Activated naive CD4-positive, alpha-beta T cell treated with anti-CD3 and anti-CD28 coated beads, Interleukin-2, amount 10 ng/mL, durations not matched to agents 7 days and 5 days (primary cell): ENCODE measurements around the gene SPANXN2.
"Not testable (repeated sequence)": the region's sequence is repeated elsewhere in the genome, so short reads cannot be mapped to it uniquely, and the experiment has no call there.

Experiments used
- CTCF ChIA-PET: fragments of 350-600 bp; sonication (Branson Sonifier 250); formaldehyde crosslinking; loops from one replicate; lab custom pipeline; 2021; ENCODE audit warnings: antibody characterized with exemption; lab: Charles Lee
- DNase-seq: peaks from one replicate; pipeline ENCODE4 v3.0.0-alpha.2; 2020
- H3K27ac Mint-ChIP-seq: one replicate; pipeline ENCODE4 v1.8.0; 2021; ENCODE audit warnings: mild to moderate bottlenecking, moderate library complexity, mixed read lengths
- H3K27me3 Mint-ChIP-seq: one replicate; pipeline ENCODE4 v1.8.0; 2021; ENCODE audit warnings: mild to moderate bottlenecking, mixed read lengths
- H3K36me3 Mint-ChIP-seq: one replicate; pipeline ENCODE4 v1.8.0; 2021; ENCODE audit warnings: mixed read lengths
- H3K4me1 Mint-ChIP-seq: one replicate; pipeline ENCODE4 v1.8.0; 2021; ENCODE audit warnings: mixed read lengths
- H3K4me3 Mint-ChIP-seq: one replicate; pipeline ENCODE4 v1.8.0; 2021; ENCODE audit warnings: mild to moderate bottlenecking, moderate library complexity, mixed read lengths
- H3K9me3 Mint-ChIP-seq: one replicate; pipeline ENCODE4 v1.8.0; 2021; ENCODE audit warnings: mixed read lengths

The SPANXN2 gene, protein sequence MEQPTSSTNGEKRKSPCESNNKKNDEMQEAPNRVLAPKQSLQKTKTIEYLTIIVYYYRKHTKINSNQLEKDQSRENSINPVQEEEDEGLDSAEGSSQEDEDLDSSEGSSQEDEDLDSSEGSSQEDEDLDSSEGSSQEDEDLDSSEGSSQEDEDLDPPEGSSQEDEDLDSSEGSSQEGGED

DNA sequence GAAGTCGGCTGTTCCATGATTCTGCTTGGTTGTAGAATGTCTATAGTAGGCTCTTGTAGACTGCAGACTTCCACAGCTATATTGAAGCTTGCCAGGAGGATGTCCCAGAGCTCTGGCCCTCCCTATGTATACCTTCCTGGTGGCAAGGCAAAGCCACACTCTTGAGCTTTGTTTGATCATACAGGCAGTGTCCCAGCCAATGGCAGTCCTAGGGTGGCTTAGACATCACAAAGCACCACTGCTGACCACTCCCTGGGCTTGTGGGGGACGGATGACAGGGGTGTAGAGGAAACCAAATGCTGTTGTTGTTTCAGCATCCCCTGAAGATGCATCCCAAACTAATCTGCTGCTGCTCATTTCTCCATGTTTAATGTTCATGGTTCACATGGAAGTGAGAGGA, at the start of gene SPANXN2:
Gene SPANXN2, minus strand, starts transcription at position 101 of the 400 bp plus-strand sequence. Its CDS starts 84 bp downstream, at position 17.
- CTCF ChIA-PET, H3K27ac Mint-ChIP-seq, DNase-seq, H3K4me3 Mint-ChIP-seq, H3K27me3 Mint-ChIP-seq, H3K4me1 Mint-ChIP-seq, H3K36me3 Mint-ChIP-seq: not testable (repeated sequence)
- H3K9me3 Mint-ChIP-seq = peaks cover 21% of the 10 kb centered on the region

DNA sequence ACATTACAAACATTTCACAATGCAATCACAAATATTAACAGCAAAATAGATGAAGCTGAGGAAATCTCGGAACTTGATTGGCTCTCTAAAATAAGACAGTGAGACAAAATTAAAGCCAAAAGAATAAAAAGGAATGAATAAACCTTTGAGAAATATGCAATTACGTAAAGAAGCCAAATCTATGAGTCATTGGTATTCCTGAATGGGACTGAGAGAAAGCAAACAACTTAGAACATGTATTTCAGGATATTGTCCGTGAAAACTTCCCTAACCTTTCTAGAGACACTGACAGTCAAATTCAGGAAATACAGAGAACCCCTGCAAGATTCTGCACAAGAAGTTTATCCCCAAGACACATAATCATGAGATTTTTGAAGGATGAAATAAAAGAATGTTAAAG, 48.4 kb upstream of the SPANXN2 start:
- Mint-ChIP-seq H3K27me3 (no peaks in the 10 kb centered on the region), H3K36me3 (no peaks in the 10 kb centered on the region), H3K4me1 (no peaks in the 10 kb centered on the region), H3K9me3 (peaks cover 6% of the 10 kb centered on the region), H3K27ac (no peak overlapping the region), H3K4me3 (no peak overlapping the region)
- DNase-seq = no peak
- CTCF ChIA-PET = no interaction called here

DNA sequence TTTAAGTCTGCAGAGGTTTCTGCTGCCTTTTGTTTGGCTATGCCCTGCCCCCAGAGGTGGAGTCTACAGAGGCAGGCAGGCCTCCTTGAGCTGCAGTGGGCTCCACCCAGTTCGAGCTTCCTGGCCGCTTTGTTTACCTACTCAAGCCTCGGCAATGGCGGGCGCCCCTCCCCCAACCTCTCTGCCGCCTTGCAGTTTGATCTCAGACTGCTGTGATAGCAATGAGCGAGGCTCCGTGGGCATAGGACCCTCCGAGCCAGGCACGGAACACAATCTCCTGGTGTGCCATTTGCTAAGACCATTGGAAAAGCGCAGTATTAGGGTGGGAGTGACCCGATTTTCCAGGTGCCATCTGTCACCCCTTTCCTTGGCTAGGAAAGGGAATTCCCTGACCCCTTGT, 47.2 kb upstream of the SPANXN2 start:
- H3K27ac Mint-ChIP-seq, H3K36me3 Mint-ChIP-seq, H3K9me3 Mint-ChIP-seq, H3K27me3 Mint-ChIP-seq, H3K4me3 Mint-ChIP-seq, CTCF ChIA-PET, DNase-seq, H3K4me1 Mint-ChIP-seq: not testable (repeated sequence)

DNA sequence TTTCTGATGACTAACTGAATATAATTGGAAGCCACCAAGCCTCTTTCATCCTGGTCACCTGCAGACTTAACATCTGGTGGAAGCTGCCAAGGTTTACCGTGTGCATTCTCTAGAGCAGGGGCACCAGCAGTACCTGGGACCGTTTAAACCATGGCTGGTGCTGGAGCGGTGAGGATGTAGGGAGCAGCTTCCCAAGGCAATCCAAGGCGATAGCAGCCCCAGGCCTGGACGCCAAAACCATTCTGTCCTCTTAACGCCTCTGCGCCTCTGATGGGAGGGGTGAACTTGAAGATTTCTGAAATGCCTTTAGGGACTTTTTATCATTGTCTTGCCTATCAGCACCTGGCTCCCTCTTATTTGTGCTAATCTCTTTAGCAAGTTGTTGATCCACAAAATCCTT, 37.3 kb upstream of the SPANXN2 start:
- Mint-ChIP-seq H3K4me3 (no peak overlapping the region), H3K36me3 (no peaks in the 10 kb centered on the region), H3K27ac (no peak overlapping the region), H3K27me3 (no peaks in the 10 kb centered on the region), H3K4me1 (no peaks in the 10 kb centered on the region), H3K9me3 (peaks cover 3% of the 10 kb centered on the region)
- no peak for DNase-seq
- CTCF ChIA-PET = no interaction called here

DNA sequence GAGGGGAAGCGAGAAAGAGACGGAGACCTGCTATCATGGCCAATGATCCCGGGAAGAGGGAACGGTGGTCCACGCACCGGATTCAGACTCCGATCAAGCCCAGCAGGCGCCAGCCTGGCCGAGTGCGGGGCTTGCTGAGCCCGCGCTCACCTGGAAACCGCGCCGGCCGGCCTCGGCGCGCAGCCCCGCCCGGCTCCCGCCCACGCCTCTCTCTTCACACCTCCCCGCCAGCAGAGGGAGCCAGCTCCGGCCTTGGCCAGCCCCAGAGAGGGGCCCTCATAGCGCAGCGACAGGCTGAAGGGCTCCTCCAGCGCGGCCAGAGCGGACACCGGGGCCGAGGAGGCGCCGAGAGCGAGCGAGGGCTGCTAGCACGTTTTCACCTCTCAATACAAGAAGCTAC, 36.8 kb upstream of the SPANXN2 start:
- no peak overlapping the region for H3K27ac Mint-ChIP-seq
- CTCF ChIA-PET = no interaction called here
- H3K9me3 Mint-ChIP-seq = peaks cover 3% of the 10 kb centered on the region
- no peaks in the 10 kb centered on the region for H3K36me3 Mint-ChIP-seq
- no peak overlapping the region for H3K4me3 Mint-ChIP-seq
- no peaks in the 10 kb centered on the region for H3K4me1 Mint-ChIP-seq
- H3K27me3 Mint-ChIP-seq = no peaks in the 10 kb centered on the region
- no peak for DNase-seq

DNA sequence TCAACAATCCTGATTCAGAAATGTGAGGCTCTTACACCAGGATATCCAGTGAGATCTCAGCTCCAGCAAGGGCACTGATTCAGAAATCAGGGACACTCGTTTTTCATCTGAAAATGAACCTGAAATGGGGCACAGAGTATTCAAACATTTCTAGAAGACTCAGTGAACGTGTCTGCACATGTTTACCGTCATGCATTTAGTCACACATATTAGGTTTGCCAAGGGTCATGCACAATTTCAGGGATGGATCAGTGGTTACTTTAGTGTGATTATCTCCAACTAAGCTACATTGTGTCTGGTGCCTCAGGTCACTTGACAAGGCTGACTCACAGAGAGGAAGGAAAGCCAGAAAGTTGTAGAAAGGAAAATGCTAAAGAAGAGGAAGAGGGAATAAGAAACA, 33.6 kb upstream of the SPANXN2 start:
- Mint-ChIP-seq H3K27ac (no peak overlapping the region), H3K4me1 (no peaks in the 10 kb centered on the region)
- CTCF ChIA-PET = no interaction called here

DNA sequence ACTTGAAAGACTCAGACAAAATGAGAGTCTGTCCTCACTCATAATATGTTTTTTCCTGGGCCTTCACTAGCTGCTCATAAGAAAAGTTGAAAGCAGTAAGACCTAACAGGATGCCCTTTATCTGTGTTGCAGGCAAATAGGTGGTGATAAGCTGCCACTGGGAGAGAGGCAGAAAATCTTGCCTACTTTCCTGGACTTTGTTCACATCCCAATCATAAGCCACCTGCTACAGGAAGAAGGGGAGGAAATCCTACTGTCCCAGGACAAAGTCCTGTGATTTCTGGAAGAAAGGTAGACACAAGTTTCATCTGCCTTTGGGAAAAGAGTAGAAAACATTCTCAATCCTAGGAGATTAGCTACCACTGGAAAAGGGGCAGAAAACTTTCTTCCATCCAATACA, 13.3 kb upstream of the SPANXN2 start:
- no peaks in the 10 kb centered on the region for H3K36me3 Mint-ChIP-seq
- CTCF ChIA-PET = no interaction called here
- H3K4me1 Mint-ChIP-seq = no peaks in the 10 kb centered on the region
- H3K27ac Mint-ChIP-seq = no peak overlapping the region
- no peaks in the 10 kb centered on the region for H3K27me3 Mint-ChIP-seq
- no peak for DNase-seq
- H3K4me3 Mint-ChIP-seq = no peak overlapping the region
- no peaks in the 10 kb centered on the region for H3K9me3 Mint-ChIP-seq

More for the DNA sequence above, 33.6 kb upstream of the SPANXN2 start:
- DNase-seq = no peak
- H3K4me3 Mint-ChIP-seq = no peak overlapping the region
- peaks cover 5% of the 10 kb centered on the region for H3K9me3 Mint-ChIP-seq
- H3K27me3 Mint-ChIP-seq = no peaks in the 10 kb centered on the region
- no peaks in the 10 kb centered on the region for H3K36me3 Mint-ChIP-seq

DNA sequence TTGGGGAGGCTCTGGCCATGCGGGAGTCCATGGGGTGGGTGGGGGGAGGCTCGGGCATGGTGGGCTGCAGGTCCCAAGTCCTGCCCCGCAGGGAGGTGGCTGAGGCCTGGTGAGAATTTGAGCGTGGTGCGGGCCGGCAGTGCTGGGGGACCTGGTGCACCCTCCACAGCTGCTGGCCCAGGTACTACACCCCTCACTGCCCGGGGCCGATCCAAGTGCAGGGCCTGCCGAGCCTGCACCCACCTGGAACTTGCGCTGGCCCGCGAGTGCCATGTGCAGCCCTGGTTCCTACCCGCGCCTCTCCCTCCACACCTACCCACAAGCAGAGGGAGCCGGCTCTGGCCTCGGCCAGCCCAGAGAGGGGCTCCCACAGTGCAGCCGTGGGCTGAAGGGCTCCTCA, 5.7 kb upstream of the SPANXN2 start:
- Mint-ChIP-seq H3K4me3 (no peak overlapping the region), H3K36me3 (no peaks in the 10 kb centered on the region), H3K27ac (no peak overlapping the region), H3K9me3 (peaks cover 6% of the 10 kb centered on the region), H3K4me1 (no peaks in the 10 kb centered on the region), H3K27me3 (no peaks in the 10 kb centered on the region)
- no peak for DNase-seq
- CTCF ChIA-PET = no interaction called here

DNA sequence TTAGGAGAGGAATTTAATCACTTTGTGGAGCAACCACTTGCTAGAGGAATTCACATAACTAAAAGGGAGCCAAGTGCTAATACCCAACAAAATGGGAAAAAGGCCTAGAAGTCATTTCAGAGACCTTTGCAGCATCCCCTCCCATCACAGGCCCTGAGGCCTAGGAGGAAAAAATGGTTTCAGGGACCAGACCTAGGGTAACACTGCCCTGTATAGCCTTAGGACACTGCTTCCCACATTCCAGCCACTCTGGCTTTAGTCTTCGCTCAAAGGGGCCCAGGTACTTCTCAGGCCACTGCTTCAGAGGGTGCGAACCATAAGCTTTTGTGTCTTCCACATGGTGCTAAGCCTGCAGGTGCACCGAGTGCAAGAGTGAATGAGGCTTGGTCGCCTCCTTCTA, 19.1 kb downstream of the SPANXN2 start:
- Mint-ChIP-seq H3K27me3 (no peaks in the 10 kb centered on the region), H3K36me3 (no peaks in the 10 kb centered on the region), H3K4me3 (no peak overlapping the region), H3K27ac (no peak overlapping the region), H3K9me3 (peaks cover 16% of the 10 kb centered on the region), H3K4me1 (no peaks in the 10 kb centered on the region)
- DNase-seq = no peak
- CTCF ChIA-PET = no interaction called here

DNA sequence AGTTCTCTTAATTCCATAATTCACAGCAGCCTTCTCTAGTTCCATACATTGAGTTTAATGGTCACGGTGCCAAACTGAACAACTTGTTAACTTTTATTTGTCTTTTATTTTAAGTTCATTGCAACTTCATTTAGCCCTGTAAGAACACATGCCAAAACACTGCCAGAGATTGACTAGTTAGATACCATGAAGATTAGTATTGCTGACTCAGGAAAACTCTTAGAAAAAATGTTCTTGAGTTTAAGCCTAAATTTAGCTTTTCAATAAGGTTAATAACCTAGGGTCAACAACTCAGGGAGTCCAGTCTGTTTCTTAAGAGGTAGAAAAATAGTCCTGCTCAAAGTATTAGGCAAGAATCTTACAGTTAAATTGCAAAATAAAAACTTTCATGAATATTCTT, 25.7 kb downstream of the SPANXN2 start:
- CTCF ChIA-PET = no interaction called here
- H3K27ac Mint-ChIP-seq = no peak overlapping the region
- H3K27me3 Mint-ChIP-seq = no peaks in the 10 kb centered on the region
- H3K36me3 Mint-ChIP-seq = no peaks in the 10 kb centered on the region
- DNase-seq = no peak
- H3K9me3 Mint-ChIP-seq = peaks cover 3% of the 10 kb centered on the region
- no peaks in the 10 kb centered on the region for H3K4me1 Mint-ChIP-seq
- H3K4me3 Mint-ChIP-seq = no peak overlapping the region

DNA sequence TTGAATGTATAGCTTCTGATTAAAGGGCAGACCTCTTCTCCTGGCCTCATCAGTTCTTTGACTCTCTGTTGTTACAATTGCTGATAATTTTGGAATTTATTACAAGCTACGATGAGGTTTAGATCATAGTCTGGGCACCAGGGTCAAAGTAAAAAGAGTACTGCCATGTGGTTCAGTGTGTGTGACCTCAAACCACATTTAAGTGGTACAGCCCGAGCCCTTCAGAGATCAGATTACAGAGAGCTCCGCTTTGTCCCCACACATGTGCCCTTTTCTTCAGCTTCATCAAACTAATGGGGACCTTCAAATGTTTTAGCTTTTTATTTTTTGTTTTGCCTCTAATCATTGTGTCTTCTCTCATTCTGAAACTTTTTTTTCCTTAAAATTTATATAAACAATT, 37.1 kb downstream of the SPANXN2 start:
- H3K27me3 Mint-ChIP-seq = no peaks in the 10 kb centered on the region
- no peaks in the 10 kb centered on the region for H3K36me3 Mint-ChIP-seq
- no peak overlapping the region for H3K27ac Mint-ChIP-seq
- CTCF ChIA-PET = no interaction called here
- no peaks in the 10 kb centered on the region for H3K4me1 Mint-ChIP-seq
- H3K4me3 Mint-ChIP-seq = no peak overlapping the region
- DNase-seq = no peak
- H3K9me3 Mint-ChIP-seq = peaks cover 11% of the 10 kb centered on the region

DNA sequence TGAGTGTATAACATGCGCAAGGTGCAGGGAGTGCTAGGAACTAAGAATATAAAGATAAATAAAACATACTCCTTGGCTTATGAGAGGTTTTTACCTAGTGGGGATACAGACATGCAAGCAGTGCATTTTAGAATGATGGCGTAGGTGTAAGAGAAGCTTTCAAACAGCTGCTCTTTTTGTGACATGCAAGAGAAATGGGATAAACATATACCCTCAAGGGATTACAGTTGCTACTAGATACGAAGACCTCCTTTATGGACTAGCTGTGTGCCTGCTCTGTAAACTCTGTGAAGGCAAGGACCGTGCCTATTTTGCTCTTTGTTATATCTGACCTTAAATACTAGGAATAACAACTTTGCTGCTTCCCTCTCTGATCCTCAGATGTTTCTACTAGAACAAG, 45.6 kb downstream of the SPANXN2 start:
- Mint-ChIP-seq H3K4me3 (no peak overlapping the region), H3K9me3 (peaks cover 1% of the 10 kb centered on the region), H3K27ac (no peak overlapping the region), H3K4me1 (no peaks in the 10 kb centered on the region), H3K36me3 (no peaks in the 10 kb centered on the region), H3K27me3 (no peaks in the 10 kb centered on the region)
- CTCF ChIA-PET = no interaction called here
- DNase-seq = no peak

DNA sequence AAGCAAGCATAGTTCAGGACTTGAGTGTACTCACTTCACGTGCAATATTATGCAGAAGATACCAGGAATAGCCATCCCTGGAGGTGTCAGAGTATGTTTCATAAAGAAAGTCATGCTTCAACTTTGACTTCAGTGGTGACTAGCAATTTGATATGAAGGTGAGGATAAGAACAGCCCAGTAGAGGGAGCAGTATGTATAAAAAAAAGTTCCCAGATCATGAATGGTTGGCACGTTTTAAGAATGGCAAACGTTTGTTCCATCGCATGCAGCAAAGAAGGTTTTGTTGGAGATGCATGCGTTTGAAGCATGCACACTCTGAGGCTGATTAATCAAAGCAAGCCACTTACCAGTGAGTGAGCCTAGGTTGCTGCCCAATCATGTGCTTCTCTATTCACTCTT, 51.2 kb downstream of the SPANXN2 start:
- no peaks in the 10 kb centered on the region for H3K9me3 Mint-ChIP-seq
- CTCF ChIA-PET = no interaction called here
- H3K4me3 Mint-ChIP-seq = no peak overlapping the region
- no peak for DNase-seq
- no peaks in the 10 kb centered on the region for H3K36me3 Mint-ChIP-seq
- H3K4me1 Mint-ChIP-seq = no peaks in the 10 kb centered on the region
- no peaks in the 10 kb centered on the region for H3K27me3 Mint-ChIP-seq
- H3K27ac Mint-ChIP-seq = no peak overlapping the region

DNA sequence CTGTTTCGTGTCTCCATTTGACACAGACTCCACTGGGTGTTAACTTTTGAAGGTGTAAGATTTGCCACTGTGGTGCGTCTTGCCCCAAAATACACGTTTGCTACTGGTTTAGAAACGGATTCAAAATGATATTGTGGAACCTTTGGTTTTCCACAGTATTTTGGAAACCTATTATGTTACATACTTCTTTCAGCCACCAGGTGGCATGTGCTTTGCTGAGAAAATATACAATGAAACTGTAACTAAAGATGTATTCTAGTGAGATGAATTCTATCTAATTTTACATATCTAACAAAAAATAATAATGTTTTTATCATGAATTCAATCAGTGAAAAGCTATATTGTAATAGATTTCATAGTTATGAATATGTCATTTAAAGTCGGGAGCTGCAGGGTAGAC, 56.2 kb downstream of the SPANXN2 start:
- H3K4me3 Mint-ChIP-seq = no peak overlapping the region
- no peaks in the 10 kb centered on the region for H3K36me3 Mint-ChIP-seq
- no peak for DNase-seq
- no peak overlapping the region for H3K27ac Mint-ChIP-seq
- no peaks in the 10 kb centered on the region for H3K27me3 Mint-ChIP-seq
- CTCF ChIA-PET = no interaction called here
- H3K9me3 Mint-ChIP-seq = no peaks in the 10 kb centered on the region
- no peaks in the 10 kb centered on the region for H3K4me1 Mint-ChIP-seq

DNA sequence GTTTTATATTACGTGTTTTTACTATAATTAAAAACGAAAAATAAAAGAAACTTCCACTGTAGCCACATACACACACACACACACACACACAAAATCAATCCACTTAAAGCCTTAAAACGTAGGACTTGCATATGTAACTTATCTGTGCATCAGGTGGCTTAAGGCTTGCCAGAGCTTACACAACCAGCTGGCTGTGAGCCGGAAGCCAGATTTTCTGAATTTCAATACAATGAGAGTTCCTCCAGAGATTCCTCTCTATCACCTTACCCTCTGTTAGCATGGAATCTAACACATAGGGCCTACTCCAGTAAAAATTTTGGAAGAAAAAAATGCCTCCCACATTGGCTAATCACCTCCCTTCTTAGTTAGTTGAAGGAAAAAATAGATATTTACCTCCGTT, 56.8 kb downstream of the SPANXN2 start:
- no peaks in the 10 kb centered on the region for H3K36me3 Mint-ChIP-seq
- no peaks in the 10 kb centered on the region for H3K9me3 Mint-ChIP-seq
- no peaks in the 10 kb centered on the region for H3K27me3 Mint-ChIP-seq
- no peaks in the 10 kb centered on the region for H3K4me1 Mint-ChIP-seq
- CTCF ChIA-PET = no interaction called here
- no peak for DNase-seq
- no peak overlapping the region for H3K27ac Mint-ChIP-seq
- no peak overlapping the region for H3K4me3 Mint-ChIP-seq
